Measurements from ENCODE around the gene C1orf21.
A peak's percentile ranks its signal among the peaks of the same experiment; 100 is the strongest.
"Not testable (repeated sequence)": the region's sequence is repeated elsewhere in the genome, so short reads cannot be mapped to it uniquely, and the experiment has no call there.

C1orf21 gene

DNA sequence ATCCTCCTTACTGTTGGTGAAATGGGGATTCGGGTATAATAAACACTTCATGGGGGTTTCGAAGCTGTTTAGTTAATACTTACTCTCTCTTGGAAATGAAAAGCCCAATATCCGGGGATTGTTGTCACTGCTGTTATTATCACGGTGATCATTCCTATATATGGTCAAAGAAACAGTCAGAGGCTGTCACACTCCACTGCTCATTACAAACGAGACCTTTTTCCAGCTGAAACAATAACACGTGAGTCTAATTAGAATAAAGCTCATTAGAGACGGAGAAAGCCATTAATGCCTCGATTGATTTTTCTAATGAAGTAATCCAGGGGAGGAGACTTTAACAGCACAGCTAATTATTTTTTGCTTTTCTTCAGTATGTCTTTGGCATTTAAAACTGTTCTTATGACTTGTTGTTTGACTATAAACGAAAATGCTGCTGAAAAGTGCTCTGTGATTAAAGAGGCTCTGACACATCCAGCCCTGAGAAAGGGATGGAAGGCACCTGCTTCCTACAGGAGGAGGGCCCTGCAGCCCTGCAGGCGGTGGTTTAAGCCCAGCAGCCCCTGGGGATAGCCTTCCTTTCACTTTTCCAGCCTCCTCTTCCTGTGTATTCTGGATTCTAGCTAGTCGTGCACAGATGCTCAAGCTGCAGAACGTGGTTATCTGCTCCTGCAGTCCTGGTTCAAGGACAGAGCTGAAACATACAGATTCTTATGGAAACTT is 224.2 kb downstream of the C1orf21 start:
- DNase-seq = no peak

DNA sequence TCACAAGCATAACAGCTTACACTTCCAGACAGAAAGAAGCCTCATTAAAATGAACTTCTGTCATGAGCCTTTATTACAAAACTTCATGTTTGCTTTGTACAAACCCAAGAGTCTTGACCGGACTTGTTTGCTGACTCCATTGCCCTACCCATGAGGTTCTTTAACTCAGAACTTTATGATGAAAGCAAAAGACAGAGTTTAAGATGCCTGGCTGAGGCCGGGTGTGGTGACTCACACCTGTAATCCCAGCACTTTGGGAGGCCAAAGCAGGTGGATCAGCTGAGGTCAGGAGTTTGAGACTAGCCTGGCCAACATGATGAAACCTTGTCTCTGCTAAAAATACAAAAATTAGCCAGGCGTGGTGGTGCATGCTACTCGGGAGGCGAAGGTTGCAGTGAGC is 225.4 kb downstream of the C1orf21 start:
- not testable (repeated sequence) for DNase-seq

DNA sequence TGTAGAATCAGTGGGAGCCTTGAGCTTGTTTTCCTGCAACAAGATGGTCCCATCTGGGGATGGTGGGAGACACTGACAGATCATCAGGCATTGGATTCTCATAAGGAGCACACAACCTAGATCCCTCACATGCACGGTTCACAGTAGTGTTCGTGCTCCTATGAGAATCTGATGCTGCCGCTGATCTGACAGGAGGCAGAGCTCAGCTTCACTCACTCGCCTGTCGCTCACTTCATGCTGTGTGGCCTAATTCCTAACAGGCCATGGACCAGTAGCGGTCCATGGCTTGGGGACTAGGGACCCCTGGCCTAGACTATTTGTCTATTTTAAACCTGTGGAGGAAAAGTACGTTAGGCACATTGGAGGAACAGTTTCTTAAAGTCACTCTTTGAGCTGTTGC is 227.8 kb downstream of the C1orf21 start:
- no peak for DNase-seq

- peak; percentile 61 to 62 for DNase-seq
These were observed 228.5 kb downstream of the C1orf21 start for GRCh38 chr1:184615301-184615700.

DNA sequence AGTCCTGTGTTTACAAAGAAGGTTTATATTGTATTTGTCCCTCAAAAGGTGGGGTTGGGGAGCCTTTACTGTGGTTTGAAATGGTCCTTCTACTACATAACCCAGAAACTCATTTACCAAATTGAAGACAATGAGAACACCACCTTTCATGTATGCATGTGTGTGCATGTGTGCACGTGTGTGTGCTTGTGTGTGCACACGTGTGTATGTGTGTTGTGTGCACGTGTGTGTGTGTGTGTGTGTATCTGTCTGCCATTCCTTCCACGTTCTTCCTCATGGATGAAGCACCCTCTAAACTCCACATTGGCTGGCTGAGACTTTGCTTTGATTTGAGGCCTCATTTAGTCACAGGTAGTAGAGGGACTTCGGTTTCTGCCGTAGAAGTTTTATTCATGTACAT is 229.7 kb downstream of the C1orf21 start:
- no peak for DNase-seq

DNA sequence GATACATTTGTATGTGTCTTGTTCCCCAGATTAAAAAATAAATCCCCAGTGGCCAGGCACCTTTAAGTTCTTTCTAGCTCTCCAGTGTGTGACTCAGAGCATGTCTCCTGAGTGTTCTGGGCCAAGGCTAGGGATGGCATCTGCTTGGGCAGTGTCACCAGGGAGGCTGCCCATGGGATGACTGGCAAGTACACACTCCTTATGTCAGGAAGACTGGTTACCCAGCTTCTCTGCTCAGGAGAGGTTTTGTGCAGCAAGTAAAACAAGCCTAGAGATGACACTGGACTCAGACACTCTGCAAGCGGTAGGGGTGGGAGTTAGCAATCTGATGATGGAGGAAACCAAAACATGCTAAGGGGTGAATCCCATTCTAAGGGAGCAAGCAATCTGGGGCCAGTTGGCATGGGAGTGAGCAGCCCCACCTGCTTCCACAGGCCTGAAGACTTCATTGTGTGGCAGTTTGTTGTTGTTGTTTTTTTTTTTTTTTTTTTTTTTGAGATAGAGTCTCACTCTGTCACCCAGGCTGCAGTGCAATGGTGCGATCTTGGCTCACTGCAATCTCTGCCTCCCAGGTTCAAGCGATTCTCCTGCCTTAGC is 230.7 kb downstream of the C1orf21 start:
- DNase-seq = no peak

DNA sequence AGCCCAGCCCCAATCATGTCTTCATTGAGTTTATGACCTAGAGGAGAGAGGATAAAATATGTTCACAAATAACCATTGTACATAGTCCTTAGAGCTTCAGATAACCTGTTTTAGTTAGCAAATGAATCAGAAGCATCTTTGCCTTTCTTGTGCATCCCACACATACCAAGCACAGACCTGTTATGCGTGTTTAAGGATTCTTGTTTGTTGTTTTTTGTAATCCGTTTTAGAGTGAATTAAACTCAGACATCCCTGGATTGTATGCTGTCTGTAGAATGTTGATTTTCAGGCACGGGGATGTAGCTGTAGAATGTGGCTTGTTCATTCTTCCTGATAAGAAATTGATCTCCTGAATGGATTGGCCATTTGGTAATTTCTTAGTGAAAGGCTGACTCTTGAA is 232.0 kb downstream of the C1orf21 start:
- no peak for DNase-seq

GRCh38 chr1:184620469-184620868 is 233.6 kb downstream of the C1orf21 start:
- peak; percentile 33 to 41 for DNase-seq

DNA sequence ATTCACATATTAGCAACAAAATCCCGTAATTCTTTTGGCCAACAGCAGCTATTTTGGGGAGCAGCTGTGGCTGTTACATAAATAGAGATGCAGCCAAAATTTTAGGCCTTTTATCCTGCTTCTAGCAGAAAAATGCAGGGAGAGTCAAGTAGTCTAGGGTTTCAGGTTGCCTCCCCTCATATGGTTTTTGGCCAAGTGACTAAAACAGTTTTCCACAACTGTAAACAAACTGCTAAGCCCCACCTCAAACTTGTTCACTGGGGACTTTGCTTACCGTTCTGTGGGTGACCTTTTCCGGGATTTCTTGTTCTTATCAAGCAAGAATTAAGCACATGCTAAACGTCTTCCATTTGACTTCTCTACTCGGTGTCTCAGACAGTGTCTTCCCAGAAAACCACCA is 234.4 kb downstream of the C1orf21 start:
- no peak for DNase-seq

GRCh38 chr1:184622136-184622823 is 235.5 kb downstream of the C1orf21 start:
- DNase-seq = no peak

DNA sequence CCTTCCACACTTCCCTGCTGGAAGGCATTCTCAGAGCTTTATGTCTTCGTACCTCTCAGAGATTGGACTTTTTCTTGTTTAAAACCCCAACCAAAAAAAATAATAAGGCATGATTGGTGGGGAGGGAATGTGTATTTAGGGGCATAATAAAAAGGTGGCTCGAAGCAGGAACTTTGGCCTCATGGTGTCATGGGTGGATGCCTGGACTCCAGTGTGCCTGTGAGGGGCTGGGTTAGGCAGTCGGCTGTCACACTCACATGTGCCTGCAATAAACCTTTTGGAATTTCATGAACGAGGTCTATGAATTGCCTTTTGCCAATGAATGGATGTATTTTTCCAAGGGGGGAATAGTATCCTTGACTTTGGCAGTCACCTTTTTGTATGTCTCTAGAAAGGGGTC is 236.6 kb downstream of the C1orf21 start:
- no peak for DNase-seq

DNA sequence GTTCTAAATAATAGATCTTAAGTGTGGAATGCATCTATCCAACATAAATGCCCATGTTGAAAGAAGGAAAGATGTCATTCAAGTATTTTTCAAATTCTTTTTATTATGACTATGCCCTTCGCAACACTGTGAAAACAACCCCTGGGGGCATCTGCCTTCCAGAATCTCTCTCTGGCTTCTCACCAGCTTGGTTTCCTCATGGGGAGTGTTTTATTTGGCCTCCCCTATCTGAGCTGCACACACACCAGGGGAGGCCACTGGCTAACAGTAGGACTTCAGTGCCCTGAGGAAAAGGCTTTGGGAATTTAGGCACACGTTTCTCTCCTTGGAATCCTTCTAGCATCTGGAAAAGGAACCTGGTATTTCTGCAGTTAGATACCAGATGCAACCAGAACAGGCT is 237.2 kb downstream of the C1orf21 start:
- DNase-seq = no peak

- no peak for DNase-seq
These were observed 237.8 kb downstream of the C1orf21 start for GRCh38 chr1:184624626-184625025.

GRCh38 chr1:184625271-184625670 is 238.4 kb downstream of the C1orf21 start:
- no peak for DNase-seq

- DNase-seq = no peak
These were observed 239.5 kb downstream of the C1orf21 start for GRCh38 chr1:184626076-184627006.

DNA sequence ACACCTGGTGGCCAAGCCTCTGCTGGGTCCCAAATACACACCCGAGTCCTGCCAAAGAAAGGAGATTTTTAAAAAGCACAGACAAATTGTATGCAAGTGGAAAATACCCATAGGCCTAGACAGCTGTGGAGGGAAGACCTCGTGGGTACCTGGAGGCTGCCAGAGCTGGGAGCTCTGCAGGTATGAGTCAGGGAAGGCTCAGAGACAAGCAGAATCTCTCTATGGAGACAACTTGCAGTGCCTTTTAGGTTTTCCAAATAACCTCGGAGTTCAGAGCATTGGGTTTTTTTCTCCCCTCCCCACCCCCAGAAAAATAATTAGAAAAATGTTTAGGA is 240.1 kb downstream of the C1orf21 start:
- DNase-seq = no peak

DNA sequence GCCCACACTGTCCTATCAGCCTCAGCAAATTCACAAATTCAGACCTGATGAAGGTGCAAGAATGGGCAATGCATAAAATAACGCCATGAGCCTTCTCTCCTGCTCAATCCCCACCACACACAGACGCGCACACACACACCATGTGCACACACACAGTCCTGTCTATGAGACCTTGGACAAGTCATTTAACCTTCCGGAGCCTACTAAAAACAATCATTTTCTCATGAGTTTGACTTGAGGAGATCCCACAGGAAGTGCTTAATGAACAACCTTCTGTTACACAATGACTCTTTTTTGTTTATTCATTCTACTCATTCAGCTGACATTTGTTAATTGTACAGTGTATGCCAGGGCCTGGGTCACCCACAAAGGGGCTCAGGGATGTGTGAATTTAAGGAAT is 242.4 kb downstream of the C1orf21 start:
- no peak for DNase-seq

- DNase-seq = no peak
These were observed 243.8 kb downstream of the C1orf21 start for GRCh38 chr1:184630679-184631060.

DNA sequence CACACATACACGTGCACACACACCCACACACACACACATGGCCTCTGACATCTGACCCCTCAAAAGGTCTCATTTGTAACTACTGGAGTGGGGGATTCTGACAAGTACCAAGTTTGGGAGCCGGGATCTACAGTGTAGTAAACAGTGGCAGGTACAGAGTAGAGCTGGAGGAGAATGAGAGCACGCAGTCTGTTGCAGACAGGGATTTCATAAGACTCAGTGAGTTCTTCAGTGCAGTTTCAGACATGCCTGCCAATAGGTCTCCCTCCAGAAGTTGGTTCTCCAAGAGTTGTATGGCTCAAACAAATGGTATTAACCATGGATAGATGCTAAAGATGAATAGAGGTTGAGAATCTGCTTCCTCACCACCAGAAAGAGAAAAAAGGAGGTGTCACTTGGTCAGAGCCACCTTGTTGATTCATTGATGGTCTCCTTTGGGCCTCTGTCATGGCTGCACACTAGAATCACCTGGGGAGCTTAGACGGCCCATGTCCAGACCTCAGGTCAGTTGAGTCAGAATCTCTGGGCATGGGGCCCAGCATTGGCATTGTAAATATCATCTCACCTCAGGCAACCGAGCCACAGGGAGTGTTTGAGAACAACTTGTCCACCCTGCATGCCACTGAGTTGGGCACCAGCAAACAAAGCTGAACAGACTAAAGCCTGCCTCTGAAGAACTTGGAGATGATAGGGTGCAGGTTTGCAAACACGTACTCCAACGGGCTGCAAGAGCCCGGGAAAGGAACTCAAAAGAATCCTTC is 245.8 kb downstream of the C1orf21 start:
- DNase-seq = no peak

GRCh38 chr1:184633785-184634184 is 247.0 kb downstream of the C1orf21 start:
- no peak for DNase-seq

DNA sequence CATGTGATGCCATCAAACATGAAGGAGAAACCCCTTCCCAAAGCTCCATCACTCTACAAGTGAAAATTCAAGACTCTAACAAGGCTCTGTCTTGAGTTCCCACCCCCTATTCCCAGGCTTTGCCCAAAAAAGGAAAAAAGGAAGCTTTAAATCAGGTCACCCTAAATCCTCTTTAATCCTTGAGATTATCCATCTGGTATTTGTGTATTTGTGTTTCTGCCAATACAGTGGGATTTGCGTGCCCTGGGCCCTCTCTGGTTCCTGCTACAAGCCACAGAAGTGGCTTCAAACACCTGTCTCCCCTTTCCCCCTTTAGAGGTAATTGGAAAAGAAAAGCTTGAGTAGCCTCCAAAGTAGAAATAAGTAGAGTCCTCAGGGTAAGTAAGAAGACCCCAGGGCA is 247.5 kb downstream of the C1orf21 start:
- no peak for DNase-seq

GRCh38 chr1:184635347-184635979 is 248.6 kb downstream of the C1orf21 start:
- no peak for DNase-seq
